RWPE2 (cell line): ENCODE data around the gene MEMO1.
A peak's percentile ranks its signal among the peaks of the same experiment; 100 is the strongest.

ENCODE experiments used
- ATAC-seq: fragments of 200-7000 bp; cut with Tn5 transposase; 3 replicates; pipeline ENCODE4 v1.9.1; 2021; ENCODE audit warnings: low read depth
- DNase-seq: peaks from one replicate; pipeline ENCODE4 v3.0.0-alpha.2; 2020; ENCODE audit warnings: low spot score
- H3K27ac ChIP-seq: fragments of 450-650 bp; 2 replicates; pipeline ENCODE4 v1.5.1; 2017; ENCODE audit warnings: mild to moderate bottlenecking; ENCODE audit not compliant: poor library complexity, severe bottlenecking
- H3K27me3 ChIP-seq: fragments of 250-450 bp; sonication (Bioruptor Pico); 2 replicates; pipeline ENCODE4 v1.5.1; 2021; ENCODE audit warnings: mild to moderate bottlenecking, moderate library complexity; ENCODE audit not compliant: insufficient read depth, poor library complexity, severe bottlenecking
- H3K36me3 ChIP-seq: fragments of 250-450 bp; sonication (Bioruptor Pico); 2 replicates; pipeline ENCODE4 v1.5.1; 2020; ENCODE audit warnings: low read depth, mild to moderate bottlenecking, moderate library complexity
- H3K4me1 ChIP-seq: fragments of 250-450 bp; sonication (Bioruptor Pico); 2 replicates; pipeline ENCODE4 v1.5.1; 2021; ENCODE audit warnings: mild to moderate bottlenecking, moderate library complexity; ENCODE audit not compliant: insufficient read depth, poor library complexity, severe bottlenecking
- H3K4me3 ChIP-seq: fragments of 250-450 bp; sonication (Bioruptor Pico); 2 replicates; pipeline ENCODE4 v1.5.1; 2021; ENCODE audit warnings: mild to moderate bottlenecking, moderate library complexity; ENCODE audit not compliant: severe bottlenecking
- H3K9me3 ChIP-seq: fragments of 250-450 bp; sonication (Bioruptor Pico); 2 replicates; pipeline ENCODE4 v1.5.1; 2021; ENCODE audit warnings: mild to moderate bottlenecking, moderate library complexity; ENCODE audit not compliant: severe bottlenecking
- TF ChIP-seq, protein P1 (sequence below): fragments of 450-650 bp; IDR thresholded peaks from one replicate; pipeline ENCODE4 v1.5.1; 2017; ENCODE audit warnings: mild to moderate bottlenecking, moderate library complexity; ENCODE audit not compliant: poor library complexity, severe bottlenecking

The MEMO1 gene

DNA sequence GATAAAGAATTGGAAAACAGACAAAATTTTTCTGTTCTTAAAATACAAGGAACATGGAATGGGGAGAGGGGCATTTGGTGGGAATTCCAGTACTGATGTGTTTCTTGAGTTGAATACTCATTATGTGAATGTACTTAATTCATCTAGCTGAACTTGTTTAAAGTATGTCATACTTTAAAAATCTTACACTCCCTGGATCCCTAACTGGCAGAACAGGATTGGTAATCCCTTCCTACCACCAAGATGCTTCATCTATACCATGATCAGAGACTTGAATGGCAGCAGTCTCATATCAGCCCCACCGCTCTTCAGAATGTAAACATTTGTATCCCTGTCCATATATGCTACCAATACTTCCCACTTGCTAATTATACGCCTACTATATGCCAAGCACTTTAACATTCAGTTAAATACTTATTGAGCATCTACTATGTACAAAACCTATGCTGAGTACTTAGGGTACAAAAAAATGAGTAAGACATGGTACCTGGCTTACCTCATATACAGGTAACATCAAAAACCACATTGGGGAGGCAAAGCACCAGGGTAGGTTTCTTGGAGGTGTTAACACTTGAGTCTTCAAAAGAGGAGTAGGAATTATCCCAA, 5.3 kb downstream of the MEMO1 start:
- no peaks in the 10 kb centered on the region for H3K27me3 ChIP-seq
- ATAC-seq (no peak), DNase-seq (no peak)
- no peak overlapping the region for H3K27ac ChIP-seq
- H3K36me3 ChIP-seq = peaks cover 12% of the 10 kb centered on the region; the same call in 1 of the 2 replicates
- TF ChIP-seq, protein P1, sequence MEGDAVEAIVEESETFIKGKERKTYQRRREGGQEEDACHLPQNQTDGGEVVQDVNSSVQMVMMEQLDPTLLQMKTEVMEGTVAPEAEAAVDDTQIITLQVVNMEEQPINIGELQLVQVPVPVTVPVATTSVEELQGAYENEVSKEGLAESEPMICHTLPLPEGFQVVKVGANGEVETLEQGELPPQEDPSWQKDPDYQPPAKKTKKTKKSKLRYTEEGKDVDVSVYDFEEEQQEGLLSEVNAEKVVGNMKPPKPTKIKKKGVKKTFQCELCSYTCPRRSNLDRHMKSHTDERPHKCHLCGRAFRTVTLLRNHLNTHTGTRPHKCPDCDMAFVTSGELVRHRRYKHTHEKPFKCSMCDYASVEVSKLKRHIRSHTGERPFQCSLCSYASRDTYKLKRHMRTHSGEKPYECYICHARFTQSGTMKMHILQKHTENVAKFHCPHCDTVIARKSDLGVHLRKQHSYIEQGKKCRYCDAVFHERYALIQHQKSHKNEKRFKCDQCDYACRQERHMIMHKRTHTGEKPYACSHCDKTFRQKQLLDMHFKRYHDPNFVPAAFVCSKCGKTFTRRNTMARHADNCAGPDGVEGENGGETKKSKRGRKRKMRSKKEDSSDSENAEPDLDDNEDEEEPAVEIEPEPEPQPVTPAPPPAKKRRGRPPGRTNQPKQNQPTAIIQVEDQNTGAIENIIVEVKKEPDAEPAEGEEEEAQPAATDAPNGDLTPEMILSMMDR = no peak
- peaks cover 40% of the 10 kb centered on the region for H3K4me1 ChIP-seq
- H3K4me3 ChIP-seq = no peak overlapping the region
- H3K9me3 ChIP-seq = no peaks in the 10 kb centered on the region

DNA sequence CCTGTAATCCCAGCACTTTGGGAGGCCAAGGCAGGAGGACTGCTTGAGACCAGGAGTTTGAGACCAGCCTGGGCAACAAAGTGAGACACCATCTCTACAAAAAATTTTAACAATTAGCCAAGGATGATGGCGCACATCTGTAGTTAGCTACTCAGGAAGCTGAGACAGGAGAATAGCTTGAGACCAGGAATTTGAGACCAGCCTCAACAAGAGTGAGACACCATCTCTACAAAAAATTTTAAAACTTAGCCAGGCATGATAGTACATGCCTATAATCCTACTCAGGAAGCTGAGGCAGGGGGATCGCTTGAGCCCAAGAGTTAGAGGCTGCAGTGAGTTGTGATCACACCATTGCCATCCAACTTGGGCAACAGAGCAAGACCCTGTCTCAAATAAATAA, 7.0 kb downstream of the MEMO1 start:
- no peak overlapping the region for H3K4me3 ChIP-seq
- no peaks in the 10 kb centered on the region for H3K27me3 ChIP-seq
- H3K9me3 ChIP-seq = no peaks in the 10 kb centered on the region
- peaks cover 40% of the 10 kb centered on the region for H3K4me1 ChIP-seq
- H3K36me3 ChIP-seq = peaks cover 12% of the 10 kb centered on the region; the same call in 1 of the 2 replicates
- no peak for DNase-seq
- H3K27ac ChIP-seq = peak overlapping the region; percentile 65
- ATAC-seq = peak; percentile 93
- TF ChIP-seq, protein P1 = no peak

DNA sequence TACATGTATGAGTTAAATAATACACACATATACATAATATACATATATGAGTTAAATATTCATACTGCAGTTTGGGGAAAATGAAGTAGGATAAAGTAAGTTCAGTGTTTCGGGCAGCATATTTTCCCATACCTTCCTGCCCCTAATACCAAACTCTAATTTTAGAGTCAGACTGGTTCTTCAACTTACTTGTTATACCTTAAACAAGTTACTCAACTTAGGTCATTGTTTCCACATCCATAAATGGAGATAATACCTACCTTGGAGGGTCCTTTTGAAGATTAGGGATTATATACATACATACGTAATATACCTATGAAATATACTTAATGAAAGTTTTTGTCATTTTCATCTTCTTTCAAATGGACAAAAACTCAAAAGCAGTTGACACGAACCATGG, 8.4 kb downstream of the MEMO1 start:
- peaks cover 34% of the 10 kb centered on the region for H3K4me1 ChIP-seq
- H3K4me3 ChIP-seq = no peak overlapping the region
- H3K27ac ChIP-seq = peak overlapping the region; percentile 65
- ATAC-seq (no peak), DNase-seq (no peak)
- H3K27me3 ChIP-seq = no peaks in the 10 kb centered on the region
- H3K9me3 ChIP-seq = no peaks in the 10 kb centered on the region
- H3K36me3 ChIP-seq = peaks cover 12% of the 10 kb centered on the region; the same call in 1 of the 2 replicates
- TF ChIP-seq, protein P1 = no peak

DNA sequence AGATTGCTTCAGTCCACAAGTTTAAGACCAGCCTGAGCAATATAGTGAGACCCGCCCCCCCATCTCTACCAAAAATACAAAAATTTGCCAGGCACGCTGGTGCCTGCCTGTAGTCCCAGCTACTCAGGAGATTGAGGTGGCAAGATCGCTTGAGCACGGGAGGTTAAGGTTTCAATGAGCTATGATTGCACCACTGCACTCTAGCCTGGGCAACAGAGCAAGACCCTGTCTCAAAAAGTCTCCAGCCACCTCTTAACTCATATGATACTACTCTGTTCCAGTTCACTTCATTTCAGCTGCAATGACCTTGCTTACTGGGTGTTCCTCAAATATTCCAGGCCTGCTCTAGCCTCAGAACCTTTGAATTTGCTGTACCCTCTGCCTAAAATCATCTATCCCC, 11.4 kb downstream of the MEMO1 start:
- ATAC-seq = no peak
- no peaks in the 10 kb centered on the region for H3K9me3 ChIP-seq
- TF ChIP-seq, protein P1 = no peak

DNA sequence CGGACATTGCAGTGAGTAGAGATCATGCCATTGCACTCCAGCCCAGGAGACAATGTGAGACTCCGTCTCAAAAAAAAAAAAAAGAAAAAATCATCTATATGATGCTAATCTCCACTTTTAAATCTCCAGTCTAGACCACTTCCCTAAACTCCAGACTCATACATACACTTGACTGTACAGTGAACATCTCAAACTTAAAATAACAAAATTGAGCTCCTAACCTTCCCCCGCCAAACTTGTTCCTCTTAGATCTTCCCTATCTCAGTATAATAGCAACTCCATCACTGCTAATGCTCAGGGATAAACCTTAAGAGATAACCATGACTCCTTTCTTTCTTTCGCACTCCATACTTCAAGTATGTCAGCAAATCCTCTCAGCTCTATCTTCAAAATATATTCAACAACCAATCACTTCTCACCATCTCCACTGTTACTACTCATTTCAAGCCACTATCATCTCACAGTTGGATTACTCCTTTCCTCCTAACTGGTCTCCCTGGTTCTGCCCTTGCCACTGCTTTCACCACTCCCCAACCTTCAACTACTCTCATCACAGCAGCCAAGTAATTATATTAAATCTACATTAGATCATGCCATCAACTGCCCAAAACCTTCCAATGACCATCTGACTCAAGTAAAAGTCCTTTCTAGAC, 12.0 kb downstream of the MEMO1 start:
- TF ChIP-seq, protein P1 = no peak
- Histone ChIP-seq H3K4me3 (no peak overlapping the region), H3K4me1 (peaks cover 20% of the 10 kb centered on the region), H3K27me3 (no peaks in the 10 kb centered on the region), H3K27ac (no peak overlapping the region), H3K36me3 (peaks cover 9% of the 10 kb centered on the region; the same call in 1 of the 2 replicates), H3K9me3 (no peaks in the 10 kb centered on the region)
- ATAC-seq = no peak
- DNase-seq = no peak

More for the DNA sequence above, 11.4 kb downstream of the MEMO1 start:
- DNase-seq = no peak
- H3K4me3 ChIP-seq = no peak overlapping the region
- no peak overlapping the region for H3K27ac ChIP-seq
- peaks cover 9% of the 10 kb centered on the region; the same call in 1 of the 2 replicates for H3K36me3 ChIP-seq
- H3K27me3 ChIP-seq = no peaks in the 10 kb centered on the region
- H3K4me1 ChIP-seq = peaks cover 26% of the 10 kb centered on the region
